Dedifferentiated amniotic fluid mesenchymal stem cell (primary cell): ENCODE results near the gene ZNF322.

ENCODE experiments used
- DNase-seq: peaks from one replicate; pipeline ENCODE4 v3.0.0-alpha.2; 2016; ENCODE audit errors: extremely low spot score

The ZNF322 gene

GRCh38 chr6:26613689-26614683 is 45.6 kb downstream of the ZNF322 start:
- DNase-seq: no peak

GRCh38 chr6:26613201-26613600 is 46.3 kb downstream of the ZNF322 start:
- no peak for DNase-seq

- DNase-seq: no peak
Observed at GRCh38 chr6:26611599-26611998, 47.9 kb downstream of the ZNF322 start.

- no peak for DNase-seq
Observed at GRCh38 chr6:26609463-26609862, 50.1 kb downstream of the ZNF322 start.

- DNase-seq: peak; percentile 81
Observed at GRCh38 chr6:26607434-26608230, 51.9 kb downstream of the ZNF322 start.

- DNase-seq: no peak
Observed at GRCh38 chr6:26604797-26605196, 54.7 kb downstream of the ZNF322 start.

- DNase-seq: no peak
Observed at GRCh38 chr6:26604026-26604425, 55.5 kb downstream of the ZNF322 start.

GRCh38 chr6:26602262-26602661 is 57.3 kb downstream of the ZNF322 start:
- DNase-seq: no peak

GRCh38 chr6:26600759-26601158 is 58.8 kb downstream of the ZNF322 start:
- DNase-seq: no peak

GRCh38 chr6:26599591-26599990 is 60.0 kb downstream of the ZNF322 start:
- no peak for DNase-seq

- no peak for DNase-seq
Observed at GRCh38 chr6:26599134-26599533, 60.4 kb downstream of the ZNF322 start.

GRCh38 chr6:26598267-26598666 is 61.3 kb downstream of the ZNF322 start:
- DNase-seq: no peak

GRCh38 chr6:26597821-26598220 is 61.7 kb downstream of the ZNF322 start:
- no peak for DNase-seq

- DNase-seq: no peak
Observed at GRCh38 chr6:26597389-26597766, 62.2 kb downstream of the ZNF322 start.

GRCh38 chr6:26596579-26597388 is 62.8 kb downstream of the ZNF322 start, which contains the start of gene ABT1:
Gene ABT1 (plus strand): TSS chr6:26596953. CDS start chr6:26596983, 30 bp downstream.
- peak; percentile 99 for DNase-seq

- peak; percentile 88 for DNase-seq
Observed at GRCh38 chr6:26595669-26596269, 63.8 kb downstream of the ZNF322 start.

GRCh38 chr6:26594730-26595632 is 64.6 kb downstream of the ZNF322 start:
- peak; percentile 71 for DNase-seq

GRCh38 chr6:26594131-26594498 is 65.4 kb downstream of the ZNF322 start:
- no peak for DNase-seq

- DNase-seq: no peak
Observed at GRCh38 chr6:26593278-26594130, 66.0 kb downstream of the ZNF322 start.
